SK-N-MC (cell line): ENCODE results near the gene SVBP.

Source experiments
- EZH2 ChIP-seq: fragments of 200-600 bp; sonication (generic); IDR thresholded peaks from one replicate; pipeline ENCODE4 v1.6.1; 2017; ENCODE audit warnings: antibody characterized with exemption
- POLR2AphosphoS5 ChIP-seq: IDR thresholded peaks from 2 replicates; pipeline ENCODE4 v1.6.1; 2012; ENCODE audit warnings: mild to moderate bottlenecking, low read depth, low read length, borderline replicate concordance

DNA sequence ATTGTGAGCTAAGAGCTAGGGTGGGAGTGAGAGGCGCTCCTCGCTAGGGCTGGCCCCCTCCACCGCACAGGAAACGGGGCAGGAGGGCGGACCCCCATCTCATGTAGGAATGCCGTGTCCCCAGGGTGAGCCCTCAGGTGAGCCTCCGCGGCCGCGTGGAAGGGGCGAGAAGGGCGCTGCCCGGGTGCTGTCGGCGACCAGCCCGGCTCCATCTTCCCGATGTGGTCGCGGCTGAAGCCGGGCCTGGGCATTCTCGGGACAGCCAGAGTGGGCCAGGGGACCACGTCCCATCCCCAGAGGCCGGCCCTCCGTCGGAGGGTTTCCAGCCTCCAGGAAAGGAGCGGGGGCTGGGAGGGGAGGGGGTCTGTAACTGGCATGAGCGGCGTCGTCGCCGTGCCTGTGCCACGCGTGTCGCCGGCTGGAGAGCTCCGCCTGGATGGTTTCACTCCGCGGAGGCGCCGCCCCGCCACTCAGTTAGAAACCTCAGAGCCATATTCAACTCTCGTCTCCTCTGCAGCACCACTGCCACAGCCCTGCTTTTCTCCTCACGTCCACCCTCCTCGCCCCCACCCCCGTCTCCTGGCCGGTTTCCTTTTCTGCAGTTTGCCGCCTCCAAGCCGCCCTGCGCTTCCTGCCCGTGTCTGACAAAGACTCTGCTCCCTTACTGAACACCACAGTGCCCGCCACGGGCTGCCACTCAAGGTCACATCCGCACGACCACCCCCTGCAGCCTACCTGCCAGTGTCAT lies 32.1 kb downstream of the SVBP start, which contains the start of gene TMEM269:
- TF ChIP-seq POLR2AphosphoS5: no peak
- TF ChIP-seq EZH2: no peak
